GM18505 (cell line): ENCODE results near the gene PPA2.
"Not testable (repeated sequence)": the region's sequence is repeated elsewhere in the genome, so short reads cannot be mapped to it uniquely, and the experiment has no call there.

Source experiments
- ATAC-seq: cut with Tn5 transposase; IDR thresholded peaks from one replicate; pipeline ENCODE4 v1.9.1; 2021; ENCODE audit not compliant: unreplicated experiment
- POLR2A ChIP-seq: IDR thresholded peaks from 4 replicates; pipeline ENCODE4 v1.6.1; 2011; ENCODE audit warnings: borderline replicate concordance; ENCODE audit not compliant: insufficient read depth, insufficient read length; ENCODE audit errors: extremely low read depth

The PPA2 gene

GRCh38 chr4:105437637-105438036, 36.2 kb downstream of the PPA2 start:
- TF ChIP-seq POLR2A = no peak
- ATAC-seq = no peak

- no peak for TF ChIP-seq POLR2A
- no peak for ATAC-seq
These were observed 37.4 kb downstream of the PPA2 start for GRCh38 chr4:105436414-105436813.

- TF ChIP-seq POLR2A = no peak
- no peak for ATAC-seq
These were observed 38.9 kb downstream of the PPA2 start for GRCh38 chr4:105434940-105435339.

- TF ChIP-seq POLR2A = no peak
- no peak for ATAC-seq
These were observed 40.4 kb downstream of the PPA2 start for GRCh38 chr4:105433421-105433820.

- TF ChIP-seq POLR2A = no peak
- ATAC-seq = no peak
These were observed 41.4 kb downstream of the PPA2 start for GRCh38 chr4:105432438-105432837.

- no peak for ATAC-seq
- TF ChIP-seq POLR2A = no peak
These were observed 43.1 kb downstream of the PPA2 start for GRCh38 chr4:105430811-105431210.

GRCh38 chr4:105426187-105426897, 47.5 kb downstream of the PPA2 start:
- ATAC-seq = no peak
- TF ChIP-seq POLR2A = no peak

- TF ChIP-seq POLR2A = no peak
- no peak for ATAC-seq
These were observed 51.5 kb downstream of the PPA2 start for GRCh38 chr4:105422207-105422920.

GRCh38 chr4:105417624-105418023, 56.2 kb downstream of the PPA2 start:
- TF ChIP-seq POLR2A = no peak
- no peak for ATAC-seq

- no peak for TF ChIP-seq POLR2A
- no peak for ATAC-seq
These were observed 58.5 kb downstream of the PPA2 start for GRCh38 chr4:105415281-105415744.

GRCh38 chr4:105414316-105414715, 59.5 kb downstream of the PPA2 start:
- no peak for ATAC-seq
- TF ChIP-seq POLR2A = no peak

GRCh38 chr4:105409135-105409534, 64.7 kb downstream of the PPA2 start:
- ATAC-seq = not testable (repeated sequence)

GRCh38 chr4:105400901-105401677, 72.8 kb downstream of the PPA2 start:
- ATAC-seq = no peak
- no peak for TF ChIP-seq POLR2A

GRCh38 chr4:105399532-105400161, 74.2 kb downstream of the PPA2 start:
- ATAC-seq = no peak
- TF ChIP-seq POLR2A = no peak

- ATAC-seq = no peak
- no peak for TF ChIP-seq POLR2A
These were observed 81.0 kb downstream of the PPA2 start for GRCh38 chr4:105392858-105393257.
